BJ (cell line): ENCODE results near the gene MEIS2. TPM values are rescaled to one million over a fixed set of nuclear protein-coding genes. Genes with fewer than 3 reads are reported as not detected.

Source experiments
- CTCF ChIA-PET: fragments of 350-600 bp; formaldehyde crosslinking; extraction: SDS; loops from one replicate; lab custom pipeline; 2021; ENCODE audit warnings: antibody characterized with exemption, inconsistent platforms; lab: Yijun Ruan, JAX
- POLR2A ChIA-PET: fragments of 300-600 bp; sonication (Branson Sonifier 250); formaldehyde crosslinking; extraction: SDS; loops from one replicate; lab custom pipeline; 2021; ENCODE audit warnings: antibody characterized with exemption; lab: Charles Lee
- DNase-seq: peaks from one replicate; pipeline ENCODE4 v3.0.0-alpha.2; 2011; ENCODE audit warnings: low read depth
- H3K27me3 ChIP-seq: 2 replicates; pipeline ENCODE4 v1.6.0; 2011; ENCODE audit warnings: low read length; ENCODE audit not compliant: control insufficient read depth, insufficient read depth
- H3K36me3 ChIP-seq: 2 replicates; pipeline ENCODE4 v1.5.1; 2011; ENCODE audit warnings: low read length; ENCODE audit not compliant: control insufficient read depth, insufficient read depth
- H3K4me3 ChIP-seq: 2 replicates; pipeline ENCODE4 v1.5.1; 2011; ENCODE audit warnings: low read depth, mild to moderate bottlenecking, control low read depth, low read length
- polyA plus RNA-seq: library from polyadenylated mRNA; depleted of rRNA; stranded (reverse); fragments of >200 nt; gene quantifications from 2 replicates; pipeline ENCODE4 v1.2.3, GENCODE V29; 2011
- TF ChIP-seq, protein P1 (sequence below): IDR thresholded peaks from 2 replicates; pipeline ENCODE4 v1.5.1; 2011; ENCODE audit warnings: low read depth, mild to moderate bottlenecking, control low read depth, inconsistent platforms, low read length, moderate library complexity; ENCODE audit not compliant: insufficient read depth

The MEIS2 gene
- polyA plus RNA-seq, 1 experiment = 54.1 TPM

DNA sequence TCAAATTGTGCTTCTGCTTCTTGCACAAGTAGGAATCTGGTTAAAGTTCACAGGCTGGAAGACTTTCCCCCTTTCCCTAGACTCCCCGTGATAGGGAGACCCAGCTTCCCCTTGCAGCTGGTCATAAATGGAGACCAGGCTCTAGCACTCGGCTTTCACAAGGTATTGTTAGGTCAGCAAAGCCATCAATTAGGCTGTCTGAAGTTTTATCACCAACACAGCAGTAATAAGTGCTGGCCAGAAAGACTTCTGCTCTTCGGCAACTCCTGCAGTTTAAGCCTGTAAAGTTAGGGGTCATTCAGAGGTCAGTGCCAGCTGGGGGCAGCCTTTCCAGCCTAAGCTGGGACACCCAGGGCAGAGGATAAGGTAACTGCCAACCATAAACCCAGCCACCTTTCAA lies 203.4 kb downstream of the MEIS2 start:
- ChIA-PET POLR2A (no interaction called here), CTCF (interaction anchor here (0.6 to 1.7 kb wide), 5 partner anchors 27 to 983 kb away, joined by 3 to 4 read pairs (median 3); no protein-coding TSS in a partner anchor)
- H3K4me3 ChIP-seq = no peak overlapping the region
- DNase-seq = no peak
- TF ChIP-seq, protein P1, sequence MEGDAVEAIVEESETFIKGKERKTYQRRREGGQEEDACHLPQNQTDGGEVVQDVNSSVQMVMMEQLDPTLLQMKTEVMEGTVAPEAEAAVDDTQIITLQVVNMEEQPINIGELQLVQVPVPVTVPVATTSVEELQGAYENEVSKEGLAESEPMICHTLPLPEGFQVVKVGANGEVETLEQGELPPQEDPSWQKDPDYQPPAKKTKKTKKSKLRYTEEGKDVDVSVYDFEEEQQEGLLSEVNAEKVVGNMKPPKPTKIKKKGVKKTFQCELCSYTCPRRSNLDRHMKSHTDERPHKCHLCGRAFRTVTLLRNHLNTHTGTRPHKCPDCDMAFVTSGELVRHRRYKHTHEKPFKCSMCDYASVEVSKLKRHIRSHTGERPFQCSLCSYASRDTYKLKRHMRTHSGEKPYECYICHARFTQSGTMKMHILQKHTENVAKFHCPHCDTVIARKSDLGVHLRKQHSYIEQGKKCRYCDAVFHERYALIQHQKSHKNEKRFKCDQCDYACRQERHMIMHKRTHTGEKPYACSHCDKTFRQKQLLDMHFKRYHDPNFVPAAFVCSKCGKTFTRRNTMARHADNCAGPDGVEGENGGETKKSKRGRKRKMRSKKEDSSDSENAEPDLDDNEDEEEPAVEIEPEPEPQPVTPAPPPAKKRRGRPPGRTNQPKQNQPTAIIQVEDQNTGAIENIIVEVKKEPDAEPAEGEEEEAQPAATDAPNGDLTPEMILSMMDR = no peak
- H3K27me3 ChIP-seq = no peaks in the 10 kb centered on the region
- H3K36me3 ChIP-seq = peaks cover 13% of the 10 kb centered on the region

DNA sequence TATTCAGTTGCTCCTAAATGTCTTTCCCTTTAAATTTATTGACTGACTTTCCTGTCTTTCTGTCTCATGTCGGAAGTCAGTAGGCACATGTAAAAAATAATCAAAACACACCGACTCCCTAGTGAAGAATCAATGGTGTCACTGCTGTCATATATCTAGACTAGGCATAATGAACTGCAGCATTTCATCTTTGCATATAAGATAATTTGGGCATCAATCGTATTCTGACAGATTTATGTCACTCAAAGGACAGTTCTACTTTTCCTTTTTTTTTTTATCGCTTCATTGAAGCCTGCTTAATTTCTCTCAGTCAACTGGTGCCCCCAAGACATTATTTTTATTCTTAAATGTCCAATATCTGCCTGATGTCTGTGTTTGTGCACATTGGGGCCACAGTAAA lies 206.3 kb downstream of the MEIS2 start:
- ChIA-PET POLR2A (no interaction called here), CTCF (no interaction called here)
- Histone ChIP-seq H3K27me3 (no peaks in the 10 kb centered on the region), H3K4me3 (no peak overlapping the region), H3K36me3 (peaks cover 15% of the 10 kb centered on the region)
- no peak for DNase-seq
- TF ChIP-seq, protein P1 = no peak

- DNase-seq = no peak
- TF ChIP-seq, protein P1 = no peak
- H3K36me3 ChIP-seq = peaks cover 15% of the 10 kb centered on the region
- POLR2A ChIA-PET = no interaction called here
- no peak overlapping the region for H3K4me3 ChIP-seq
- no peaks in the 10 kb centered on the region for H3K27me3 ChIP-seq
- CTCF ChIA-PET = interaction anchor here (0.9 kb wide), 1 partner anchor 9 kb away, joined by 4 read pairs; no protein-coding TSS in a partner anchor
These were observed 207.1 kb downstream of the MEIS2 start for GRCh38 chr15:36893276-36893675.

- CTCF ChIA-PET = no interaction called here
- no peak overlapping the region for H3K4me3 ChIP-seq
These were observed 212.0 kb downstream of the MEIS2 start for GRCh38 chr15:36888011-36888992.

More at GRCh38 chr15:36888011-36888992, 212.0 kb downstream of the MEIS2 start:
- TF ChIP-seq, protein P1 = no peak
- peaks cover 2% of the 10 kb centered on the region; the same call in 1 of the 2 replicates for H3K36me3 ChIP-seq
- no peak for DNase-seq
- POLR2A ChIA-PET = no interaction called here
- no peaks in the 10 kb centered on the region for H3K27me3 ChIP-seq
